ENCODE measurements around the gene RYR3. TPM values are rescaled to one million over a fixed set of nuclear protein-coding genes. Genes with fewer than 3 reads are reported as not detected.
A peak's percentile ranks its signal among the peaks of the same experiment; 100 is the strongest.
"Not testable (repeated sequence)": the region's sequence is repeated elsewhere in the genome, so short reads cannot be mapped to it uniquely, and the experiment has no call there.

Gene RYR3
- total RNA-seq, 1 donor from 2014 or later: 15.4 TPM

- no peak for DNase-seq
Measured at GRCh38 chr15:33516563-33516962, 205.8 kb downstream of the RYR3 start.

GRCh38 chr15:33517944-33518343 is 207.2 kb downstream of the RYR3 start:
- no peak for DNase-seq

GRCh38 chr15:33518421-33518820 is 207.7 kb downstream of the RYR3 start:
- DNase-seq: no peak

- DNase-seq: no peak
Measured at GRCh38 chr15:33524274-33524673, 213.5 kb downstream of the RYR3 start.

GRCh38 chr15:33526532-33526931 is 215.8 kb downstream of the RYR3 start:
- DNase-seq: no peak

- no peak for DNase-seq
Measured at GRCh38 chr15:33533197-33533596, 222.4 kb downstream of the RYR3 start.

GRCh38 chr15:33534642-33535041 is 223.9 kb downstream of the RYR3 start:
- no peak for DNase-seq

- DNase-seq: no peak
Measured at GRCh38 chr15:33535135-33535534, 224.4 kb downstream of the RYR3 start.

- DNase-seq: no peak
Measured at GRCh38 chr15:33539825-33540573, 229.2 kb downstream of the RYR3 start.

- no peak for DNase-seq
Measured at GRCh38 chr15:33543957-33544356, 233.2 kb downstream of the RYR3 start.

GRCh38 chr15:33545866-33546265 is 235.1 kb downstream of the RYR3 start:
- DNase-seq: no peak

GRCh38 chr15:33547876-33548275 is 237.1 kb downstream of the RYR3 start:
- no peak for DNase-seq

- no peak for DNase-seq
Measured at GRCh38 chr15:33551860-33552259, 241.1 kb downstream of the RYR3 start.

- no peak for DNase-seq
Measured at GRCh38 chr15:33553157-33553556, 242.4 kb downstream of the RYR3 start.

- no peak for DNase-seq
Measured at GRCh38 chr15:33559207-33559890, 248.6 kb downstream of the RYR3 start.

GRCh38 chr15:33561407-33561806 is 250.6 kb downstream of the RYR3 start:
- DNase-seq: no peak

GRCh38 chr15:33561967-33562366 is 251.2 kb downstream of the RYR3 start:
- no peak for DNase-seq

- DNase-seq: no peak
Measured at GRCh38 chr15:33565094-33565493, 254.3 kb downstream of the RYR3 start.

- no peak for DNase-seq
Measured at GRCh38 chr15:33567652-33568051, 256.9 kb downstream of the RYR3 start.

GRCh38 chr15:33569036-33569435 is 258.3 kb downstream of the RYR3 start:
- no peak for DNase-seq

- DNase-seq: not testable (repeated sequence)
Measured at GRCh38 chr15:33577911-33578310, 267.1 kb downstream of the RYR3 start.

GRCh38 chr15:33580526-33580925 is 269.8 kb downstream of the RYR3 start:
- no peak for DNase-seq

GRCh38 chr15:33581032-33581431 is 270.3 kb downstream of the RYR3 start:
- peak; percentile 63 for DNase-seq

GRCh38 chr15:33584797-33585196 is 274.0 kb downstream of the RYR3 start:
- no peak for DNase-seq
